HG03565 (cell line): ENCODE measurements around the gene EPHA1.
A peak's percentile ranks its signal among the peaks of the same experiment; 100 is the strongest.

ENCODE experiments used
- ATAC-seq: cut with Tn5 transposase; IDR thresholded peaks from one replicate; pipeline ENCODE4 v1.9.1; 2021; ENCODE audit warnings: mild to moderate bottlenecking, moderate library complexity; ENCODE audit not compliant: unreplicated experiment

EPHA1 gene

DNA sequence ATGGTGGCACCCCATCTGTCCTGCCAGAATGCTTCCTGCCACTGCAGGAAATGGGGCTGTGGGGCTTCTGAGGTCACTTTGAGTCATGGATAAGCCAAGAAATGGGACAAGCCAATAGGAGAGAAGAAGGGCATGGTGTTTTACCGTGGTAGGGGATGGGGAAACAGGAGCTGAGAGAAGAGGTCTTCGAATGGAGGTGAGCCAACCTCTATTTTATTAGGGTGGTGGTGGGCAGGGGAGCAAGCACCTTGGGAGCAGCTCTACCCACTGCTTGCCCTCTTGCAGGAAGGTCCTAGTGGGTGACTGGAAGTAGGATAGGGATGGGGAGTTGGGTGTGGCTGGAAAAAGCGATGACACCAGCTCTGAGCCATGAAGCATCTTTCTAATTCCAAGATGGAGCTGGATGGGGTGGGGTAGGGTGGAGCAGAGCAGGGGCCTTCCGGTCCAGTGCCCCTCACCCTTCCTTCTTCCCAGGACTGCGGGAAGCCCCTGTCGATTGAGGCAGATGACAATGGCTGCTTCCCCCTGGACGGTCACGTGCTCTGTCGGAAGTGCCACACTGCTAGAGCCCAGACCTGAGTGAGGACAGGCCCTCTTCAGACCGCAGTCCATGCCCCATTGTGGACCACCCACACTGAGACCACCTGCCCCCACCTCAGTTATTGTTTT, 18.4 kb downstream of the EPHA1 start:
- no peak for ATAC-seq

DNA sequence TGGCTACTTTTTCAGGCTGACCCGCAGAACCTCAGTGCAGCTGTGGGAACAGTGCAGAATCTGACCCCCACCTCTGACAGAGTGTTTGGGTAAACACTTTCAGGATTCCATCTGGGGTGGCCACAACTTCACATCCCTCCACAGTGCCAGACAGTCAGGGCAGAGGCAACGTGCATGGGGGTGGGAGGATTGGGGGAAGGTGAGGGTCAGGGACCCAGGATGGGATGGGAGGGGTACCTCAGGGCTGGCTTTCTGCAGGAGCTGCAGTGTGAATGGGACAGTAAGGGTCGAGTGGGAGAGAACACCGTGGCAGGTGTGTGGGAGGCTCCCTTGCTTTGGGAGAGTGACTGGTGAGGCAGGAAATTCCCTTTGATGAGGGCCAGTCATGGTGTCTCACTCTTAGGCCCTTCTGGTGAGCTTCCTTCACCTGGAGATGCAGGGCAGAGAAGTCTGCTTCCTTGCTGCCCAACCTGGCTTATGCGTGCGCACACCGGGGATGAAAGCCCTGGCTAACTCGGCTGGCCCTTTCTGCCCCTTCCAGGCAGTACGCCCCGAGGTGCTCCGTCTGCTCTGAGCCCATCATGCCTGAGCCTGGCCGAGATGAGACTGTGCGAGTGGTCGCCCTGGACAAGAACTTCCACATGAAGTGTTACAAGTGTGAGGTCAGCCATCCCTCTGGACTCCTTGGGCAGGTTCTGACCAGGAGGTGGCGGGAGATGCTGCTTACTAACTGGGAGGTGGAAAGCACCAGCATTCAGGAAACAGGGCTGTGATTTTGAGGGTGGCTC, 19.1 kb downstream of the EPHA1 start:
- no peak for ATAC-seq

DNA sequence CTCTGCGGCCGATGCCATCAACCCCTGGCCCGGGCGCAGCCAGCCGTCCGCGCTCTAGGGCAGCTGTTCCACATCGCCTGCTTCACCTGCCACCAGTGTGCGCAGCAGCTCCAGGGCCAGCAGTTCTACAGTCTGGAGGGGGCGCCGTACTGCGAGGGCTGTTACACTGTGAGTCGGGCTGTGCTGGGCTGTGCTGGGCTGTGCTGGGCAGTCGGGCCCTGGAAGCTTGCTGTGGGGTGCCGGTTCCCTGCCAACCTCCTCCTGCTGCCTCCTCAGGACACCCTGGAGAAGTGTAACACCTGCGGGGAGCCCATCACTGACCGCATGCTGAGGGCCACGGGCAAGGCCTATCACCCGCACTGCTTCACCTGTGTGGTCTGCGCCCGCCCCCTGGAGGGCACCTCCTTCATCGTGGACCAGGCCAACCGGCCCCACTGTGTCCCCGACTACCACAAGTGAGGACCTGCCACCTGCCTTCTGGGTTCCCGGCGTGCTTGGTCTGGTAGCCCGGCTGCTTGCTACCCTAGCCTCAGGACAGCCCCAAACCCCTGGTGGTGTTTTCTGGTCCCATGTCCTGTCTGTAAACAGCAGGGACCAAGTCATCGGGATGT, 20.1 kb downstream of the EPHA1 start:
- no peak for ATAC-seq

DNA sequence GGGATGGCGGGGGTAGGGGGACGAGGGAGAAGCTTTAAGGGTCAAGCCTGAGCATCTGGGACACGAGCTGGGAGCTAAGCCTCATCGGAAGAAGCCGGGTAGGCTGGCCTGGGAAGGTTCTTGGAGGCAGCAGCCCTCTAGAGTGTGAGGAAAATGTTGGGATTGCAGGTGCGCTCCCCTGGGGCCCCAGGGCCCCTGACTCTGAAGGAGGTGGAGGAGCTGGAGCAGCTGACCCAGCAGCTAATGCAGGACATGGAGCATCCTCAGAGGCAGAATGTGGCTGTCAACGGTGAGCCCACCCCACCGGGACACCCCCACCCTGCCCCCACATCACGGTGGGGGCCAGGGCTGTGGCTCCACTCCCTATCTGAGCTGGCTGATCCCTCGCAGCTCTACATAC, 20.6 kb downstream of the EPHA1 start:
- ATAC-seq = no peak

DNA sequence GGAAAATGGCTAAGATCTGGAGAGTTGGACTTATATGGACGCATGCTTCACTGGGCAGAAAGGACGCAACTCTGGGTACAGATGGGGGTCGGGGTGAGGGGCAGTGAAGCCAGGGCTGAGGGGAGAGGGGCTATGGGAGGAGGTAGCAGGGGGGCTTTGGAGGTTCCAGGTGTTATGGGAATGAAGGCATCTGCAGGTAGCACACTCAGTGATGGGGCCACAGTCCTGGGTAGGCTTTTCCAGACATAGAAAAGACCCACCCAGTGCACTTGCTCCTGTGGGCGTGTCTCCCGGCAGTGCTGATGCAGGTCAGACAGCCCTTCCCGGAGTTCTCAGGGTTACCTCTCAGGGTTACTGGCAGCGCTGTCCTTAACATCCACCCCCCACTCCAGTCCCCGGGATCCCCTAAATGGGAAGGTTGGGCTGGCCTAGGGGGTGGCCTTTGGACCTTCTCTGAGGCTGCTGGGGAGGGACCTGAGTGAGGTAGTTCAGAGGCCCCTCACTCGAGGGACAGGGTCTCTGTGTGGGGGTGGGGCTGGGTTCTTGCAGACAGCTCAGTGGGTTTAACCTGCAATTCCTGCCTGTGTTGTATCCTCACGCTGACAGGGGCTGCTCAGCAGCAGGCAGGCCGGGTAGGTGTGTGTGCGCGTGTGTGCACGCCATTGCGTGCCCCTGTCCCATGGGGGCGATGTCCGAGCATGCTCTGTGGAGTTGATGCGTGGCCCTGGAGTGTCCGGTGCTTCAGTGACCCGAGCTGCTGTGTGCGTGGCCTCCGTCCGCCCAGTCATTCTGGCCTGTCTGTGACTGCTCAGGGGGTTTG, 21.3 kb downstream of the EPHA1 start:
- no peak for ATAC-seq

DNA sequence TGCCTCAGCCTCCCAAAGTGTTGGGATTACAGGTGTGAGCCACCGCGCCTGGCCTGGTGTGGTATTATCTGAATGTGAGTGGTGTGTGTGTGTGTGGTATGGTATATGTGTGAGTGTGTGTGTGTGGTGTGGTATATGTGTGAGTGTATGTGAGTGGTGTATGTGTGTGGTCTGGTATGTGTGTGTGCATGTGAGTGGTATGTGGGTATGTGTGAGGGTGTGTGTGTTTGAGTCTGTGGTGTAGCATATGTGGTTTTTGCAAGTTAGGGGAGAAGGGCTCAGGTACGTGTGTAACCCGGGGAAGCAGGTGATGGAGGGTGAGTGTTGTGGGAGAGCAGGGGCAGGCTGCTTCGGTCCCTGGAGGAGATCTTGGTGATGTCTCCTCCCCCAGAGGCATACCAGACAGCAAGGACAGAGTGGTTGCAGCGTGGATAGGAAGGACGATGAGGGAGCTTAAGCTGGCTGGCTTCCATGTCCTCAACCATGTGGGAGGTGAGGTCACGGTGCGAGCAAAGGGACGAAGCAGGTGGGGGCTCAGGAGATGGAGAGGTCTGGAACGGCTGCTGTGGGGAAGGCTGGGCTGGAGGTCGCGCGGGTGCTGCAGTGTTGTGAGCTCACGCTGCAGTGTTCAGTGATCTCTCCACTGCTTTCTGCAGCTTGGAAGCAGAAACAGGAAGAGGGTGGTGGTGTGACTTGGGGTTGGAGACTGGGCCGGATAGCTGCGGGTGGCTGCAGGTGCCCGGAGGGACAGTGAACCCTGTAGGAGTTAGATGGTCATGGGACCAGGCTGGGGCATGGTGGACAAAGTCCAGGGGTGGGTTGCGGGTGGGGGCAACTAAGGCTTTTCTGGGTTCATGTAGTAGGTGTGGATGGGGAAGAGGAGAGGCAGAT, 22.5 kb downstream of the EPHA1 start:
- ATAC-seq = no peak

DNA sequence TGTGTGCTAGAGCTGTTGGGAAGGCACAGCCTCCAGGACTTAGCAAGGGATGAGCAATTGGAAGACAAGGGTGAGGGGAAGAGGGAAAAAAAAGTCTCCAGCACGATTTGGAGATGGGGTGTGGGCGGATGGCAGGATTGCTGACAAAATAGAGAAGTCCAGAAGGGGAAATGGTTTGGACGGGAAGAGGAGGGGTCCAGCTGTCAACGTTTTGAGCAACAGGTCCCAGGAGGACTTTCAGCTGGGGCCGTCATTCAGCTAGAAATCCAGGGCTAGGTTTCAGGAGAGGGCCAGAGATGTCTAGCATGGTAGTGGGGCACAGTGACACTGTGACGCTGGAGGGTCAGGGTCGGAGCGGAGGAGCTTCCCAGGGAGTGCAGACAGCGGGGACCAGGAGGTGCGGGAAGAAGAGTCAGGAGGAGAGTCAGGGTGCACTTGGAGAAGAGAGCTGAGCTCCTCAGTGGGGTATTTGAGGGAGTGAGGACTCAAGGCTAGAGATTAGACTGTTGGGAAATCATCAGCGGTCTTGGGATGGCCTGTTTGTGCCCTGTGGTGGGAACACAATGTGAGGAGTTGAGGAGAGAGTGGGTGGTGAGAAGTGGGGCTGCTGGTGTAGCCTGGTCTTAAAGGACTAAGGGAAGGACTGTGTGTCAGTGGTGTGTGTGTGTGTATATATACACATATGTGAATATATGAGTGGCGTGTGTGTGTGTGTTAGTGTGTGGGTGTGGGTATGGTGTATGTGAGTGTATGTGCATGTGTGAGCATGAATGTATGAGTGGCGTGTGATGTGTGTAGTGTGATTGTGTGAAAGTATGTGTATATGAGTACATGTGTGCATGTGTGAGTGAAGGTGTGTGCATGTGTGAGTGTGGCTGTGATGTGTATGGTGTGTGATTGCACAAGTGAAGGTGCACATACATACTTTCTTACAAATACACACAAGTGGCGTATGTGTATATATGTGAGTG, 23.7 kb downstream of the EPHA1 start:
- no peak for ATAC-seq

DNA sequence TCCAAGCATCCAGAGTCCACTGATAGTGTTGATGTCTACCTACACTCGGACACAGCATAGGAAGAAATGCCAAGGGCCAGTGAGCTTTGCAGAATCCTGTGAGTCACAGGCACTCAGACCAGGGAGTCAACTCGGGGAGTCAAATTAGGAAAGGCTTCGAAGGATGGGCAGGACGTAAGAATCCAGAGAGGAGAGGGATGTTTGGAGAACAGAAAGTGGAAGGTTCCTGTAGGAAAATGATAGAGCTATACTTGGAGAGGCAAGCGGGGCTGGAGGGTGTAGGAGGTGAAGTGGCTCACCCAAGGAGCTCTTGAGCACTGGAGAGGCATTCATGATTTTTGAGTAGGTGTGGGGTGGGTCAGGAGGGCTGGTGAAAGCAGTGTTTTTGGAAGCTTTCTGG, 24.5 kb downstream of the EPHA1 start:
- ATAC-seq = no peak

DNA sequence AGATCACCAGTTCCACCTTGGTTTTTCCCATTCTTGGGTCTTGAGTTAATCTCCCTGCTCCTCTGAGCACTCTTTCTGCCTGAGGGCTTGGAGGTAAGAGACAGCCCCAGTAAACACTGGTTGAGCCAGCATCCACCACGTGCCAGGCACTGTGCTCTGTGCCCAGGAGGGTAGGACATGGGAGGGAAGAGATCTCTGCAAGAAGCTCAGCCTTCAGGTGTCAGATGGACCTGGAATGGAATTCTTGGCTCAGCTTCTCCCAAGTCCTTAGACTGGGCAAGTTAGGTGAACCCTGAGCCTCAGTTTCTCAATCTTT, 25.1 kb downstream of the EPHA1 start:
- no peak for ATAC-seq

DNA sequence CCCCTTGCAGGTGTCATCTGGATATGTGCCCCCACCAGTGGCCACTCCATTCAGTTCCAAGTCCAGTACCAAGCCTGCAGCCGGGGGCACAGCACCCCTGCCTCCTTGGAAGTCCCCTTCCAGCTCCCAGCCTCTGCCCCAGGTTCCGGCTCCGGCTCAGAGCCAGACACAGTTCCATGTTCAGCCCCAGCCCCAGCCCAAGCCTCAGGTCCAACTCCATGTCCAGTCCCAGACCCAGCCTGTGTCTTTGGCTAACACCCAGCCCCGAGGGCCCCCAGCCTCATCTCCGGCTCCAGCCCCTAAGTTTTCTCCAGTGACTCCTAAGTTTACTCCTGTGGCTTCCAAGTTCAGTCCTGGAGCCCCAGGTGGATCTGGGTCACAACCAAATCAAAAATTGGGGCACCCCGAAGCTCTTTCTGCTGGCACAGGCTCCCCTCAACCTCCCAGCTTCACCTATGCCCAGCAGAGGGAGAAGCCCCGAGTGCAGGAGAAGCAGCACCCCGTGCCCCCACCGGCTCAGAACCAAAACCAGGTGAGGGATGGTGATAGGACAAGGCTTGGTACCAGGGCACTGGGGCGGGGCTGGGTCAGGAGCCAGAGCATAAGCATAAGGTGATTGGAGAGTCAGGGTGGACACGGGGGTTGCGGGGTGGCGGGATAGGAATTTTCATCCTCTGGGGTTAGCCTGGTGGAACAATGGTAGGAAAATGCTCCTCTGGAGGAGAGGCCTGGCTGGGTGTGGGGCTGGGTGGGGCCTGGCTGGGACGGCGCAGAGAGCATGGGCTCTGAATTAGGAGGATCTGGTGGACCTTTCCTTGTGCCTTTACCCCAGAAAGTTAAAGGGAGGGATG, 25.6 kb downstream of the EPHA1 start:
- ATAC-seq = no peak

DNA sequence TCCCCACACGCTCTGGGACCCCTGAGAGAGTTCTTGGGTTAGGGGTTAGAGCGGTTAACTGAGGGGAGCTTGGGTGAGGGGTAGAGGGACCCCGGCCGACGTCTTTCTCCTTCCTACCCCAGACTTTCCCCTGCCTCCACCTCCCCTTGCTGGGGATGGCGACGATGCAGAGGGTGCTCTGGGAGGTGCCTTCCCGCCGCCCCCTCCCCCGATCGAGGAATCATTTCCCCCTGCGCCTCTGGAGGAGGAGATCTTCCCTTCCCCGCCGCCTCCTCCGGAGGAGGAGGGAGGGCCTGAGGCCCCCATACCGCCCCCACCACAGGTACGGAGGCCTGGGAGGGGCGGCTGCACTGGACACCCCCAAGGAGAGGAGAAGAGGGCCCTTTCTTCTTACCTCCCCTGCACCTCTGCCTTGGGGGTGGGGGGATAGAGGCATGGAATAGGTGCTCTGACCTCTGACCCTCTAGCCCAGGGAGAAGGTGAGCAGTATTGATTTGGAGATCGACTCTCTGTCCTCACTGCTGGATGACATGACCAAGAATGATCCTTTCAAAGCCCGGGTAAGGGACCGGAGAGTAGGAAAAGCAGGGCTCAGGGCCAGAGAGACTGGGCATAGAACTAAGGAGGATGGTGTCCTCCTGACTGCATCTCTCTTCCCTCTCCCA, 26.4 kb downstream of the EPHA1 start:
- ATAC-seq = no peak

DNA sequence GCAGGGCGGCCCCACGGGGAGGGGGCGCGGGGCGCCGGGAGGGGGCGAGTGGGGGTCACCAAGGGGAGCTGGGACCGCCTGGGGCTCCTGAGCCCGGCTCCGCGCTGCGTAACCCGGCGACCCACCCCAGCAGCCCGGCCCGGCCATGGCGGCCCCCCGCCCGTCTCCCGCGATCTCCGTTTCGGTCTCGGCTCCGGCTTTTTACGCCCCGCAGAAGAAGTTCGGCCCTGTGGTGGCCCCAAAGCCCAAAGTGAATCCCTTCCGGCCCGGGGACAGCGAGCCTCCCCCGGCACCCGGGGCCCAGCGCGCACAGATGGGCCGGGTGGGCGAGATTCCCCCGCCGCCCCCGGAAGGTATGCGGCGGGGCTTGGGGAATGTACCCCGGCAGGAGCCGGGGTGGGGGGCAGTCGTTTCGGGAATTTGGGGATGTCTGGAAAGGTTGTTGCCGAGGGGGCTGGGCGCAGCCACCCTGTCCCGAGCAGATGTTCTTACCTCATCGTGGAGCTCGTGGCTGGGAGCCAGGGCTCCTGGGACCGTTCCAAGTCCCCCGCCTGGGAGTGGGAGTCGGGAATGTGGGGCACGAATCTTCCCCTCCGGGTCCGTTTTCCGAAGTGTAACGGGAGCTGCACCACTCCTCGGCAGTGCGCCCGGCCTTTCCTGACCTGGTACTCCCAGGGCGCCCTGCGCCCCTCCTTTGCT, 27.1 kb downstream of the EPHA1 start:
- peak; percentile 11 for ATAC-seq

DNA sequence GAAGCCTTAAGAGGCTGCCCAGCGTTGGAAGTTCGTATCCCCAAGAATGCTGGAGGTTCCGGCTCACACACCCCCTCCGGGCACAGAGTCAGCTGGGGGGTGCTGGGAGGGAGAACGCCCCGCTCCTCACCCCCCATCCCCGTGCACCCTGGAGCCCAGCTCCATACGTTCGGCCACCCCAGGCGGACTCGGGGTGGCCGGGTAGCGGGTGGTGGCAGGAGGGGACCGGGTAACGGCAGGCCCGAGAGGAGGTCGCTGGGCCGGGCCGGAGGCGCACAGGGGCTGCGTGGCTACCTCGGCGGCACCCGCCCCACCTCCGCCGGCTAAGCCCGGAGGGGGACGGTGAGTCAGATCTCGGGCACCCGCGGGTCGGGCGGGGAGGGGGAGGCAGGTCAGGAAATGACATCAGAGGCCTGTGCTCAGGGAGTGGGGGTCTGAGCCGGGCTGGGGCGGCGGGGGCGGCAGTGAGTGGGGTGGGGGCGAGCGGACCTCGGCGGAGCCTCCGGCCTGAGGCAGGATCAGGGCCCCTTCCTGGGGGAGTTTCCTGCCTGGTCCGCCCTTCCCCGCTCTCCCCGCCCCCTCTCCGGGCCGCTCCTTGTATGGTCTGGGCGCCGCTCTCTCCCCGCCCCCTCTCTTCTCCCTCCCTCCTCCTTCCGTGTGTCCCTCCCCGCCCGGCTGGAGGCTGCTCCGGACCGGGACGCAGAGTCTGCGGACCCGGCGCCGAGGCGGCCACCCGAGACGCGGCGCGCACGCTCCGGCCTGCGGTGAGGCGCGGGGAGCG, 27.8 kb downstream of the EPHA1 start, which contains the start of gene ZYX:
Gene ZYX, plus strand, starts transcription at position 700 of the 781 bp plus-strand sequence. CDS start 227 bp downstream, outside the sequence.
- ATAC-seq = peak; percentile 63

DNA sequence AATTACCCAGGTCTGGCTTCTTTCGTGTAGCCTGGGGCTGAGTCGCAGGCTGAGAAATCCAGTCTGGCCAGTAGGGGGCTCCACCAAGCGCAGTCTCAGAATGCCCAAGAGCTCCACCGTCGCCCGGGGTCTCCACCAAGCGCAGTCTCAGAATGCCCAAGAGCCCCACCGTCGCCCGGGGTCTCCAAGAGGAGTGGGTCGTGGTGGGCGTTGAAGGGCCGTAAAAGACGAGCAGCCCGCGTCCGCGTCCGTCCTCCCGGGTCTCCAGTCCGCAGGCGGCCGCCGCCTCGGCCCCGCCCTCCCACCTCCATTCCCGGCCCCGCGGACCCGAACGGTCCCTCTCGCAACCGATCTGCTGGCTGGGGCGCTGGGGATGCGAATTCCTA, 28.4 kb downstream of the EPHA1 start:
- peak; percentile 40 for ATAC-seq

DNA sequence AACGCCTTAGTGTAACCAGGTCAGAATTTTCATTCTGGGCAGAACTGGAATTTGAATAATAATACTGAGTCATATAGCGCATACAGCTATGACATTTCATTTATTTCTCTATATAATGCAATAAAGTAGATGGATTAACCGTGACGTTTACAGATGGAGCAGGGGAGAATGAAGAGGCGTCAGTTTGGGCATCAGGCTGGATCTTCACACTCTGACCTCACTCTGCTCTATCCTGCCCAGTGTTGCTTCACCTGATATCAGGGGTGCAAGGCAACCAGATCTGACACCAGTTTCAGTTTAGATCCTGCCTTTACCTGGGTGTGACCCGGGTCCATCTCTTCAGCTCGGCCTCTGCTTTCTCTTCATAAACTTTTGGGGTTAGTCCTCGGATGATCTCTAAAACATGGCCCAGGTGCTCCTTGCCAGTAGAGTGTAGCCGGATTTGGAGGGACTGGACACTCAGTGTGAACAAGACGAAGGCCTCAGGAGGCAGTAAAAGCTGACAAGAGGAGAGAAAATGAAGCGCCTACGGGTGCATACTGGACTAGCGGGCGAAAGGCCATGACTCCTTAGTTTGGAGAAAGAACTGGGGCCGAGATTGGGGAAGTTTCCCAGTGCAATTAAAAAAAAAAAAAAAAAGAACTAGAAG, 28.9 kb downstream of the EPHA1 start:
- ATAC-seq = no peak

DNA sequence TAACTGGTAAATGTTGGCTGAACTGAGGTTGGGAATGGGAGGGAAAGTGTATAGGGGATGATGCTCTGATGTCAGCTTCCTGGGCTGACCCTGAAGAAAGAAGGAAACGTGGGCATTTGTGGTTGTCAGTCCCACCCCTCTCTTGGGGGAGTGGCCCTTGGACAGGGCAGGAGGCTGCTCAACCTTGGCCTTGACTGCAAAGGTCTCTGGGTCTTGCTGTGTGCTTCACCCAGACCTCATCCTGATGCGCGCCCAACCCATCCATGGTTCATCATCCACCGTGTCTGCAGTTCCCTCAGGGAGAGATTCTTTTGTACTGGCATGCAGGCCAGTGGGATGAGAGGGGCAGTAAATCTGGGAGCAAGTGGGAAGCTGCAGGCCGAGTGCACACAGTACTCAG, 32.3 kb downstream of the EPHA1 start:
- ATAC-seq = no peak
